Cardiac muscle cell (in vitro differentiated cells and primary cell): ENCODE results near the gene LRIG1. TPM values are rescaled to one million over a fixed set of nuclear protein-coding genes. Genes with fewer than 3 reads are reported as not detected.

Experiments used
- DNase-seq, 2 donors: peaks; one replicate each; pipeline versions ENCODE4 v3.0.0 to v3.0.0-alpha.2; 2010 to 2017; ENCODE audit warnings: low read depth in 1 of 2, low spot score in 1 of 2
- H3K27ac ChIP-seq: fragments of 200-600 bp; sonication (generic); 2 replicates; pipeline ENCODE4 v1.5.1; 2016
- H3K27me3 ChIP-seq: fragments of 200-600 bp; sonication (generic); 2 replicates; pipeline ENCODE4 v1.6.0; 2016; ENCODE audit warnings: control low read depth
- H3K36me3 ChIP-seq: fragments of 200-600 bp; sonication (generic); 2 replicates; pipeline ENCODE4 v1.5.1; 2016; ENCODE audit warnings: control low read depth
- H3K4me1 ChIP-seq: fragments of 200-600 bp; sonication (generic); 2 replicates; pipeline ENCODE4 v1.8.1; 2017; ENCODE audit warnings: low read depth, mild to moderate bottlenecking, mixed run types
- H3K4me3 ChIP-seq: fragments of 200-600 bp; sonication (generic); 2 replicates; pipeline ENCODE4 v1.5.1; 2016; ENCODE audit warnings: mild to moderate bottlenecking
- H3K9me3 ChIP-seq: fragments of 200-600 bp; sonication (generic); 2 replicates; pipeline ENCODE4 v1.5.1; 2017; ENCODE audit warnings: low read depth, mild to moderate bottlenecking, control low read depth
- CTCF ChIP-seq: IDR thresholded peaks from 2 replicates; pipeline ENCODE4 v1.5.1; 2012; ENCODE audit warnings: low read depth, mild to moderate bottlenecking, low read length
- polyA plus RNA-seq: library from polyadenylated mRNA; unstranded; fragments of >200 nt; fragmentation: Nextera tagmentation; extraction: Ambion mirVana; gene quantifications from 2 replicates; pipeline ENCODE4 v1.2.1, GENCODE V29; 2016
- total RNA-seq: library from RNA; depleted of rRNA; stranded (reverse); fragments of >200 nt; gene quantifications from 2 replicates; pipeline ENCODE4 v1.2.3, GENCODE V29; 2016

LRIG1 gene
- total and polyA plus RNA-seq, 2 experiments from 2014 or later, result 27.8 to 51.1 TPM

DNA sequence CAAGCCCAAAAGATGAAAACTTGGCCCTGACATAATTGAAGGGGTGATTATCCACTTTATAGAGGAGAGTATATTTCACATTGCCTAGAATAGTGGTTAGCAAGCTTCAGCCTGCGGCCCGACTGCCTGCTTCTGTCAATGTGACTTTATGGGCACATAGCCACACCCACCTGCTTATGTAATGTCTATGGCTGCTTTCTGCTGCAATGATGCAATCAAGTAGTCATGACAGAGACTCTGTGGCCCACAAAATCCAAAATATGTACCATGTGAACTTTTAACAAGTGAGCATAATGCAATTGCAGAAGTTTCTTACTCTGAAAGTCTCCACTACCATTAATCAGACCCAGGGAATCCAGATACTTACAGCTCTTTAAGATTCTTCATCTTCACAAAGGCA is 103.1 kb downstream of the LRIG1 start:
- Histone ChIP-seq H3K27ac (no peak overlapping the region), H3K27me3 (no peaks in the 10 kb centered on the region), H3K36me3 (peaks cover 12% of the 10 kb centered on the region), H3K9me3 (no peaks in the 10 kb centered on the region), H3K4me1 (no peaks in the 10 kb centered on the region), H3K4me3 (no peak overlapping the region)
- TF ChIP-seq CTCF, result no peak
- DNase-seq, result peak in 1 of 2 donors; percentile 51

- no peaks in the 10 kb centered on the region for H3K4me1 ChIP-seq
- H3K9me3 ChIP-seq, result no peaks in the 10 kb centered on the region
- no peak for DNase-seq
- H3K27ac ChIP-seq, result no peak overlapping the region
- TF ChIP-seq CTCF, result no peak
- no peak overlapping the region for H3K4me3 ChIP-seq
- no peaks in the 10 kb centered on the region for H3K27me3 ChIP-seq
- peaks cover 15% of the 10 kb centered on the region for H3K36me3 ChIP-seq
These were observed 103.9 kb downstream of the LRIG1 start for GRCh38 chr3:66396888-66397287.

DNA sequence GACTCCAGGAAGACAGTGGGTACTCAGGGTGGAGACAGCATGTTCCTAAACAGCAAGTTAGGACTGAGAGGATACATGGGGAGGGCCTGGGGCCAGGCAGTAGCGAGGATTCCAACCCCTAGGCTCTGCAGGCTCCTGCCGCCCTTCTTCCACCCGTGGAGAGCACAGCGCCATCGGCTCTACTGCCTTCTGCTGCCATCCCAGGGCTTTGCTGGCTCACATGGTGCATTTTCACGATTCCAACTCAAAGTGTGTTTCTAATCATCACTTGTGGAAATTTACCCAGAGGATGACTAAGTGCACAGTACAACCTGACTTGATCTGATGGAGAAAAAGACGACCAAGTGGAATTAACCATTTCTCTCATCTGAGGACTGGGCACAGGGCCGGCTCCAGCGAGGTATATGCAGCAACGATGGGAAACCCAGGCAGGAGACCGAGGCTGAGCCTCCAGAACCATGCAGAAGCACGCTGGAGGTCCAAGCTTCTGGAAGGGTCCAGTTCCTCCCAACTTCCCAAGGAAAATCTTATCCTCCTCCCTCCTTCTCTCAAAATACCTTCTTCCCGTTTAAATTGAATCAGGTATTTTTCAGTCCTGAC is 104.6 kb downstream of the LRIG1 start:
- H3K36me3 ChIP-seq, result peaks cover 15% of the 10 kb centered on the region
- H3K9me3 ChIP-seq, result no peaks in the 10 kb centered on the region
- DNase-seq, result no peak
- H3K4me1 ChIP-seq, result no peaks in the 10 kb centered on the region
- H3K4me3 ChIP-seq, result no peak overlapping the region
- no peak for TF ChIP-seq CTCF
- H3K27me3 ChIP-seq, result no peaks in the 10 kb centered on the region
- H3K27ac ChIP-seq, result no peak overlapping the region

- no peak for DNase-seq
- TF ChIP-seq CTCF, result no peak
- Histone ChIP-seq H3K9me3 (no peaks in the 10 kb centered on the region), H3K4me3 (no peak overlapping the region), H3K27ac (no peak overlapping the region), H3K36me3 (peaks cover 15% of the 10 kb centered on the region), H3K27me3 (no peaks in the 10 kb centered on the region), H3K4me1 (no peaks in the 10 kb centered on the region)
These were observed 105.2 kb downstream of the LRIG1 start for GRCh38 chr3:66395635-66396034.

DNA sequence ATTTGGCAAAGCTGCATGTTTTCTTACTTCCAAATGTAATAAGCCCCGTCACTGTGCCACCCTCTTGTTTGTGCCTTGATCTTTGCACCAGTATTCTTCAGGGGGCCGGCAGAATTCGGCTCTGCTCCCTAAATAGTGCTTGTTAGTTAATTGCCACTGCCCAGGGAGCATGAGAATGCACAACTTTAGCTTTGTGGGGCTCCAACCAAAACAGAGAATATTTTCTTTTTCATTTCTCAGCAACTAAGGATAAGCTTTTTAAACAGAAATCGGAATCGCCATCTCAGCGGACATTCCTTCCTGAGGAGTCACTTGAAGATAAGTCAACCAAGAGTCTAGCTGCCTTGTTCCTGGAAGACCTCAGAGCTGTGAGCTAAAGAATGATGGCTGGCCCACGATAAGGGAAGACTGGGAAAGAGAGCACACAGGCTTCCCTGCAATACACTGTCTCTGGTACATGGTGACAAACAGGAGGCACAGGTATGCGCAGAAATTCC is 106.0 kb downstream of the LRIG1 start:
- no peaks in the 10 kb centered on the region for H3K27me3 ChIP-seq
- DNase-seq, result peak in 1 of 2 donors; percentile 61
- no peak overlapping the region for H3K4me3 ChIP-seq
- peaks cover 15% of the 10 kb centered on the region for H3K36me3 ChIP-seq
- no peaks in the 10 kb centered on the region for H3K4me1 ChIP-seq
- no peak for TF ChIP-seq CTCF
- H3K27ac ChIP-seq, result no peak overlapping the region
- H3K9me3 ChIP-seq, result no peaks in the 10 kb centered on the region
